COLO829 (cell line): ENCODE data around the gene SNAP29.
"Not testable (repeated sequence)": the region's sequence is repeated elsewhere in the genome, so short reads cannot be mapped to it uniquely, and the experiment has no call there.

Experiments used
- DNase-seq: peaks from one replicate; pipeline ENCODE4 v3.0.0; 2012; ENCODE audit warnings: low spot score

Gene SNAP29

GRCh38 chr22:20867179-20868024 is 8.6 kb downstream of the SNAP29 start:
- no peak for DNase-seq

DNA sequence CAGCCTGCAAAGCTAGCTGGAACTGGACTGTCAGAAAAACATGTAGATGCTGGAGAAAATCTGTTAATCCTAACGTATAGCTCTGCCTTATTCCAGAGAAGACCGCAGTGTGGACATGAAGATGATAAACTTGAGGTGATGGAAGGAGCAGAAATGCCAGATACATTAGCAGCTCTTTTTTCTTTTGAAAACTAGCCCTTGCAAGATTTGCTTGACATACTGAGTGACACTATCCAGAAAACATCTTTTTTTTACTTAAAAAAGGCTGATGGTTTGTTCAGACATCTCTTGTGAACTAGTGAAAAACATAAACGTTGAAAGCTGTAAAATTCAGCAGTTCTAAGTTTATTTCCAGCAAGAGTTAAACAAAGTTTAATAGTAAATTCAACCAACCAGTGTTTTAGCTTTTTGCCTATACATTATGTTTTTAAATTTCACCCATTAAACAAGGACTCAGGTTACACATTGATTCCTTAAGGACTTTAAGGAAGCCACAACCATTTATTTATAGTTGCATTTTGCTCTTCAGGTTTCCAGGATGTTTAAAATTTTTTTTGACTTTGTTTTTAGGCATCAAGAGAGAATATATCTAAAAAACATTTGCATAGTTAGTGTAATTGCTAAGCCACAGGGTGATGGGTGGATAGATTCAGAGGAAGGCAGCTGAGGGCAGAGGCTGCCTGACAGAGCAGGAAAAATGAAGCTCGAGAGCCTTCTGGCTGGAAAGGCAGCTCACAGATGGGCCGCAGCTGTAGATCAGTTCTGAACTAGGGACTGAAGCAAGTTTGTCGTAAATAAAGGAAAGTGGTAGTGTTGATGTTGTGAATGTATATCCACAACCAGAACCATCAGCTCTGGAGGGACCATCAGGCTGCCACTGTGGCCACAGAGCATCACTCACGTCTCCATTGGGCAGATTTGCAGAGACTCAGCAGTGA is 9.5 kb downstream of the SNAP29 start:
- DNase-seq: no peak

GRCh38 chr22:20869234-20869633 is 10.4 kb downstream of the SNAP29 start:
- no peak for DNase-seq

GRCh38 chr22:20873214-20873613 is 14.4 kb downstream of the SNAP29 start:
- no peak for DNase-seq

- no peak for DNase-seq
Measured at GRCh38 chr22:20875296-20875695, 16.5 kb downstream of the SNAP29 start.

DNA sequence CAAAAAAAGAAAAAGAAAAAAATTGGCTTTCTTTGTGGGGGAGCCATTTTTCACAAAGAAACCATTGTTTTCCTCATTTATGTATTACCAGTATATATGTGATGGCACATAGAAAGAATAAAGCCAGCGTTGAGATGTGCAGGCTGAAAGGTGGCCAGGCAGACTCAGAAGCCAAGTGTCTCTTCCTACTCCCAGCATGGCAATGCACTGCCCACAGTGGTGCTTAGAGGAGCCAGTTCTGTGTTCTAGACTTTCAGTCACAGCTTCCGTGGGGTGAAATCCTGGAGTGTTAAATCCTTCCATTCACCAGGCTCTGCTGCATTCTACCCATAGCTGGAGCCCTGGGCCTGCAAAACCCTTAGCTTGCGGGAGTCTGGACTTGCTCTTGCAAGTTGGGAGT is 18.9 kb downstream of the SNAP29 start:
- peak; percentile 68 for DNase-seq

- DNase-seq: no peak
Measured at GRCh38 chr22:20881231-20881630, 22.4 kb downstream of the SNAP29 start.

DNA sequence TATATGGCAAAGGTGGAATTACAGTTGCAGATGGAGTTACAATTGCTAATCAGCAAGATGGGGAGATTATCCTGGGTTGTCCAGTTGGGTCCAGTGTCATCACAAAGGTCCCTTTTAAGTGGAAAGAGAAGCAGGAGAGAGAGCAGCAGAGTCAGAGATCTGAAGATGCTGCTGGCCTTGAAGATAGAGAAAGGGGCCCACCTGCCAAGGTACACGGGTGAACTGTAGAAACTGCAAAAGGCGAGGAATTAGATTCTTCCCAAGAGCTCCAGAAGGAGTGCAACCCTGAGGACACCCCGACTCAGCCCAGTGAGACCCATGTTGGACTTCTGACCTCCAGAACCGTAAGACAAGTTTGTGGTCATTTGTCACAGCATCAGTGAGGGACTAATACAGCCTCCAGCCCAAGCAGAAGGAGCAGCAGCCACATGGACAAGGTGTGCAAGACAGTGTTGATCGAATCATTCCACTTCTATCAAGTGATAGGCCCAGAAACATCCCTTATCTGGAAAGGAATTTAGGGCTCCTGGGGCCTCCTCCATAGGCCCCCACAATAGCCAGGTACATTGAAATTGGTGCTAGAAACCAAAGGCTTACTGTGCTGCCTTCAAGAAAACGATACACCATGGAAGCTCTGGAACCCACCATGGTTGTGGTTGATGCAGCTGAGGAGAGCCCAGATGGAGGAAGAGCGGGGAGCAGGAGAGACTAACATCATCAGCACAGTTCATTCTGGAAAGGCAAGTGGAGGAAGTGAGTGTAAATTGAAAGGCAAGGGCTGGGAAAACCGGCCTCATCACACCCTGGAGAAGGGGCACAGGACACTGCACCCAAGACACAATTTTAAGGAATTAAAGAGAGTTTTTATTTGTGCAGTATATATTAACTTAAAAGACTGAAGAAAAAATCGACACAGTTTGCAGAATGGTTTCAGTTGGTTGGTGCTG is 23.3 kb downstream of the SNAP29 start:
- no peak for DNase-seq

GRCh38 chr22:20882855-20883254 is 24.0 kb downstream of the SNAP29 start:
- no peak for DNase-seq

DNA sequence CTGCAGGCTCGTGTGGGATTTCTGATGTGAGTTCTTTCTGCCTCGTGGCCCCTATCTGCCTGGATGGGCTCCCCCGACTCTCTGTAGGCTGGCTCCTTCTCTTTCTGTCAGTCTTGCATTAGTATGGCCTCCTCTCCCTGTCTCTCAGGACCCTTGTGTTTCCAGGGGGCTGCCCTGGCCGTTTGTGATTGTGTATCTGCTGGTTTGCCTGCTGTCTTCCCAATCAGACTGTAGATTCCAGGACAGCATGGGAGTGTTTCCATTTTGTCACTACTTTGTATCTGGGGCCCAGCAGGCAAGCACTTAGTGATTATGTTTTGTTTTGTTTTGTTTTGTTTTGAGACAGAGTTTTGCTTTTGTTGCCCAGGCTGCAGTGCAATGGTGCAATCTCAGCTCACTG is 25.6 kb downstream of the SNAP29 start:
- DNase-seq: no peak

DNA sequence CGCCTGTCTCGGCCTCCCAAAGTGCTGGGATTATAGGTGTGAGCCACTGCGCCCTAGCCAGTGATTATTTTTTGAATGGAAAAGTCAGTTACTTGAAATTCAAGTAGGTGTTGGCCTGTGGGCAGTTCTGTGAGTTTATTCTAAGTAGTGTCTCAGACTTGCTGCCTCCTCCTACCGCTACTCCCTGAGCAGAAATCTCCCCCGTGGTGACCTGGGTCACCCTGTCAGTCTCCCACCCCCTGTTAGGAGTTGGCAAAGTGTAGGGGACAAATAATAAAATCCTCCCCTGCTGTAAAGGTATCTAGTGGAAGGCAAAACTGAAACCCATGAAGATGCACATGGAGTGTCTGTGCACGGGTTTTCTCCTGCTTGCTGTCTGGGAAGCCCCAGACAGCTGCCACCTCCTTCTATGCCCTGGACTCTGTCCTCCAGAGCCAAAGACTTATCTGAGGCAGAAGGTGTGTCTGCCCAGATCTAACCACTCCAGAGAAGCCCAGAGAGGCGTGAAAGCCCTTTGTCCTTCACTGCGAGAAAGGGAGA is 26.3 kb downstream of the SNAP29 start:
- DNase-seq: no peak

- peak; percentile 86 for DNase-seq
Measured at GRCh38 chr22:20885557-20886323, 26.9 kb downstream of the SNAP29 start.

- no peak for DNase-seq
Measured at GRCh38 chr22:20887375-20887774, 28.6 kb downstream of the SNAP29 start.

DNA sequence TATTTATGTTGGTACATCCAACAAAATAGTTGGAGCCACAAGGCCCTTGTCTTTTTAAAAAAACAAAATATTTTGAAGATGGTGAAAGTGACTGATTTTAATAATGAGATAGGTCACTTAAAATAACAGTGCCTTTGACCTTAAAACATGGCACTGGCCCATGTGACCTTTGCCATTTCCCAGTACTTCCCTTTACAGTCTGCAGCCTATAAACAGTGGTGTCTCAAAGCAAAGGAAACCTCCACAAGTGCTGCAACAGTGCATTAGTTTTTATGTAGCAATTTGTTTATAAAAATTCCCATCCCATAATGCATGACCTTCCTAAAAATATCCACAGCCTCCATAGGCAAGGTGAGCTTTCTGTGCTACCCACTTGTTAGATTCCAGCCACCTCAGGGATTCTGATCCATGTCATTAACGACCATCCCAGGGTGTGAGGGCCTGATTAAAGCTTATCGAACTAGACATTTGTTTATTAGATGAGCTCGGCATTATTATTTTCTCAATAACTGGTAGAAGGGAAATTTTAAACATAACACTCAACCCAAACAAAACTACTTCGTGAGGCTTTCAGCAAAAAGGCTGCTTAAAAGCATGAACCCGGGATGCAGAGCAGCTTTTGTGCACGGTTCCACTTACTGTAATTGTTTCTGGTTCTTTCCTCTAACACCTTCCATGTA is 30.4 kb downstream of the SNAP29 start:
- no peak for DNase-seq

- no peak for DNase-seq
Measured at GRCh38 chr22:20889904-20890540, 31.2 kb downstream of the SNAP29 start.

GRCh38 chr22:20890975-20891374 is 32.2 kb downstream of the SNAP29 start:
- DNase-seq: no peak

DNA sequence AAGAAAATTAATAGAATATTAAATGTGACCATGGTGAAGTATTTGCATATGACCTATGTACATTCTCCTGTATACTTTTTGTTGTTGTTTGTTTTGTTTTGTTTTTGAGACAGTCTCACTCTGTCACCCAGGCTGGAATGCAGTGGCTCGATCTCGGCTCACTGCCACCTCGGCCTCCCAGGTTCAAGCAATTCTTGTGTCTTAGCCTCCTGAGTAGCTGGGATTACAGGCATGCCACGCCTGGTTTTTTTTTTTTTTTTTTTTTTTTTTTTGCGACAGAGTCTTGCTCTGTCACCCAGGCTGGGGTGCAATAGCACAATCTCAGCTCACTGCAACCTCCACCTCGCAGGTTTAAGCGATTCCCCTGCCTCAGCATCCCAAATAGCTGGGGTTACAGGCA is 38.9 kb downstream of the SNAP29 start:
- DNase-seq: not testable (repeated sequence)

DNA sequence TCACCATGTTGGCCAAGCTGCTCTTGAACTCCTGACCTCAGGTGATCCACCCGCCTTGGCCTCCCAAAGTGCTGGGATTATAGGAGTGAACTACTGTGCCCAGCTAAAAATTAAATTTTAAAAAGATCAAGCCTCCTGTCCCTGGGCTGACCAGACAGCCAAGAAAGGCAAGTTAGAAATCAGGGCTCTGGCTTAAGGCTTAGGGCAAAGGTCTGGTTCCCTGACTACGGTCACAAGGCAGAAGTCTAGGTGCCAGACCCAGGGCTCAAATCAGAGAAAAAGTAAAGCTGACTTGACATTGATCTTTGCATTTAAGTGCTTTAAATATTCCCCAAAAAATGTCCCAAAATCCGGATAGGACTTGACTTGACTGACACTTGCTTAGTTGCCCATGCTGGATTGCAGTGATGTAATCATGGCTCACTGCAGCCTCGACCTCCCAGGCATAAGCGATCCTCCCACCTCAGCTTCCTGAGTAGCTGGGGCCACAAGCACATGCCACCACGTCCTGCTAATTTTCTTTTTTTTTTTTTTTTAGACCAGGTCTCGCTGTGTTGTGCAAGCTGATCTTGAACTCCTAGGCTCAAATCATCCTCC is 41.1 kb downstream of the SNAP29 start:
- no peak for DNase-seq
